ENCODE data around the gene S100A1.
A peak's percentile ranks its signal among the peaks of the same experiment; 100 is the strongest.

S100A1 gene

DNA sequence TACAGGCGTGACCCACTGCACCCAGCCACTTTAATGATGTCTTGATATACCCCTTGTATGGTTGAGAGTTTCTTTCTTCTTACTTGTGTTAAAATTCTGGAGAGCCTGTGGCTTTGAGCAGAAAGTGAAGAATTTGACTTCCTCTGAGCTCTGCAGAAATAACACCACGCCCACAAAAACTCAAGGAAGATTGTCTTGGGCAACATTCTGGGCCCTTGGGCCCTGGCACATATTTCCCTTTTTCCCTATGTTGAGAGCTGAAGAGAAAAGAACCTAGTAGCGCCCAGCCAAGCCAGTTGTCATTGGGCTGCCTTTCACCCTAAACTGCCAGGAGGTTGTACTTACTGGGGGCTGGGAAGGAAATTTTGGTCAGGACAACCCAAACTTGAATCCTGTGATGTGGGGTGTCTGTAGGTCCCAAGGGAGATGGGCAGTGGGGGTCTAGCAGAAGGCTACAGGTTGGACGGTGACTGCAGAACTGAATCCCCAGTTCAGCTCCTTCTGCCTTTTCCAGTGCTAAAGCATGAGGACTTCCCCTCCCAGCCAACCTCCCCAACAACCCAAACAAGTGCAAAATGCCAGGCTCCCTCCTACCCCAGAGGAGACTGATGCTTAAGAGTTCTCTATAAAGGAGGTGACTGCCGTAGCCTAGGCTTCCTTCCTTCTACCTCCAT is 18.6 kb downstream of the S100A1 start:
- TF ChIP-seq, protein P1, sequence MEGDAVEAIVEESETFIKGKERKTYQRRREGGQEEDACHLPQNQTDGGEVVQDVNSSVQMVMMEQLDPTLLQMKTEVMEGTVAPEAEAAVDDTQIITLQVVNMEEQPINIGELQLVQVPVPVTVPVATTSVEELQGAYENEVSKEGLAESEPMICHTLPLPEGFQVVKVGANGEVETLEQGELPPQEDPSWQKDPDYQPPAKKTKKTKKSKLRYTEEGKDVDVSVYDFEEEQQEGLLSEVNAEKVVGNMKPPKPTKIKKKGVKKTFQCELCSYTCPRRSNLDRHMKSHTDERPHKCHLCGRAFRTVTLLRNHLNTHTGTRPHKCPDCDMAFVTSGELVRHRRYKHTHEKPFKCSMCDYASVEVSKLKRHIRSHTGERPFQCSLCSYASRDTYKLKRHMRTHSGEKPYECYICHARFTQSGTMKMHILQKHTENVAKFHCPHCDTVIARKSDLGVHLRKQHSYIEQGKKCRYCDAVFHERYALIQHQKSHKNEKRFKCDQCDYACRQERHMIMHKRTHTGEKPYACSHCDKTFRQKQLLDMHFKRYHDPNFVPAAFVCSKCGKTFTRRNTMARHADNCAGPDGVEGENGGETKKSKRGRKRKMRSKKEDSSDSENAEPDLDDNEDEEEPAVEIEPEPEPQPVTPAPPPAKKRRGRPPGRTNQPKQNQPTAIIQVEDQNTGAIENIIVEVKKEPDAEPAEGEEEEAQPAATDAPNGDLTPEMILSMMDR (conservative IDR thresholded peaks at IDR 0.05; ENCODE audit: low read depth), result no peak
- peak overlapping the region; percentile 53 for H3K27ac ChIP-seq
- POLR2A ChIA-PET (ENCODE audit: low non-redundant PET), result no interaction called here
- CTCF ChIA-PET, result no interaction called here
- DNase-seq (ENCODE audit: low spot score), result no peak

DNA sequence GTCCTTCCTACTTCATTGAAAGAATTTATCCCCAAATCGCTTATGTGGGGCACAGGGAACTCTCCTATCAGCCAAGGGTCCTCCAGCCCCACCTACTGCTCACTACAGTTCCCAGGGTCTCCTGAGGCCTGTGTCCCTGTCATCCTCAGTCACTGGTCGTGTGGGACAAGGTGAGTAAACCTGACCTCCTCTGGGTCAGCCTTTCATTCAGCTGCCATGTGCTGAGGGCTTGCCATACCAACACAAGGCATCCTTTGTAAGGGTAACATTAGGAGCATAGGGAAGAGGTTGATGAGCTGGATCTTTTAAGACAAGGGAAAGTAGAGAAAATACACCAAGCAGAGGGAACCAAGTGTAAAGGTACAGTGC is 19.1 kb downstream of the S100A1 start:
- TF ChIP-seq, protein P1 (conservative IDR thresholded peaks at IDR 0.05; ENCODE audit: low read depth), result no peak
- CTCF ChIA-PET, result no interaction called here
- POLR2A ChIA-PET (ENCODE audit: low non-redundant PET), result interaction anchor here (0.6 kb wide), 1 partner anchor 14 kb away, joined by 3 read pairs; the partner anchor contains the start of gene CHTOP
- peak overlapping the region; percentile 53 for H3K27ac ChIP-seq
- DNase-seq (ENCODE audit: low spot score), result no peak

DNA sequence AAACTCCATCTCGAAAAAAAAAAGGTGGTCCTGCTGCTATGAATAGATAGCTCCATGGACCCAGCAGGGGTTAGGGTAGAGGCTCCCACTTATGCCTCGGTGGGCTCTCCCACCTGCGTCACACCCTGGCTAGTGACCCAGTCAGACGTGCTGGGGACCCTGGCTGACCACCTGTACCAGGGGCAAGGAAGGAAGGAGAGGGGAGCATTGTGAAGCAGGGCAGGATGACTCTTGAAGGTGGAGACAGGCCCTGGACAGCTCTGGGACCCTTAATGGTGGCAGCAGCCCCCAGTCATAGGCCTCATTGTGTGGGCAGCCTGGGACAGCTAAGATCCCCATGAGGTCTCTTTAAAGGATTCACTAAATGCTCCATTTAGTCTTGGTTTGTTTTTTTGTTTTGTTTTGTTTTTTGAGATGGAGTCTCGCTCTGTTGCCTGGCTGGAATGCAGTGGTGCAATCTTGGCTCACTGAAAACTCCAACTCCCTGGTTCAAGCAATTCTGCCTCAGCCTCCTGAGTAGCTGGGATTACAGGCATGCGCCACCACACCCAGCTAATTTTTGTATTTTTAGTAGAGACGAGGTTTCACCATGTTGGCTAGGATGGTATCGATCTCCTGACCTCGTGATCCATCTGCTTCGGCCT is 19.9 kb downstream of the S100A1 start:
- peak overlapping the region; percentile 53 for H3K27ac ChIP-seq
- ChIA-PET CTCF (no interaction called here), POLR2A (ENCODE audit: low non-redundant PET) (interaction anchor here (0.6 kb wide), 1 partner anchor 14 kb away, joined by 3 read pairs; the partner anchor contains the start of gene CHTOP)
- TF ChIP-seq, protein P1 (conservative IDR thresholded peaks at IDR 0.05; ENCODE audit: low read depth), result no peak
- no peak for DNase-seq (ENCODE audit: low spot score)

GRCh38 chr1:153649137-153649862 is 21.1 kb downstream of the S100A1 start:
- ChIA-PET POLR2A (ENCODE audit: low non-redundant PET) (no interaction called here), CTCF (interaction anchor here (0.5 to 0.6 kb wide), 2 partner anchors 33 to 96 kb away, joined by 3 to 5 read pairs; partner anchors contain the start of gene S100A14)
- peak overlapping the region; percentile 44 for H3K27ac ChIP-seq
- no peak for DNase-seq (ENCODE audit: low spot score)
- TF ChIP-seq, protein P1 (conservative IDR thresholded peaks at IDR 0.05; ENCODE audit: low read depth), result no peak

GRCh38 chr1:153649863-153650235 is 21.6 kb downstream of the S100A1 start:
- no peak for DNase-seq (ENCODE audit: low spot score)
- TF ChIP-seq, protein P1 (conservative IDR thresholded peaks at IDR 0.05; ENCODE audit: low read depth), result no peak
- CTCF ChIA-PET, result interaction anchor here (0.5 kb wide), 1 partner anchor 34 kb away, joined by 3 read pairs; the partner anchor contains the start of gene S100A14
- peak overlapping the region; percentile 44 for H3K27ac ChIP-seq
- POLR2A ChIA-PET (ENCODE audit: low non-redundant PET), result no interaction called here

DNA sequence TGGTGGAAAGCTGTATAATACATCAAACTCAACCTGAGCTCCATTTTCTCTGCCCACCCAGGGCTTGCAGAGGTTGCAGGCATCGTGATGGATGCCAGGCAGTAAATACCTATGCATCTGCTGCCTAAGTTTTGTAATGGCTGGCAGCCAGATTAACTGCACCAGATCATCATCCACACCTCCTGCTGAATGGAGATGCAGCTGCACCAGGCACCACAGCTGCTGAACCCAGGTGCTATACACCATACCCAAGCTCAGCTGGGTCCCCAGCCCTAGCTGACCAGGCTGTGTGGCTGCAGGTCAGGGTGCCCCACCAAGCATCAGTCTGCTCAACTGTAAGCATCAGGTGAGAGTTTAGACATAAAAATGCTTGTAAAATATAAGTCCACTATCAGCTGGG is 23.5 kb downstream of the S100A1 start:
- TF ChIP-seq, protein P1 (conservative IDR thresholded peaks at IDR 0.05; ENCODE audit: low read depth), result no peak
- no peak for DNase-seq (ENCODE audit: low spot score)
- CTCF ChIA-PET, result no interaction called here
- POLR2A ChIA-PET (ENCODE audit: low non-redundant PET), result interaction anchor here (0.6 kb wide), 1 partner anchor 12 kb away, joined by 3 read pairs; no protein-coding TSS in a partner anchor
- H3K27ac ChIP-seq, result no peak overlapping the region
